OCI-LY3 (cell line): ENCODE measurements around the gene CRTC3.

Experiments used
- CTCF ChIP-seq: fragments of 200-600, 300-600 bp; sonication (generic); IDR thresholded peaks from 2 replicates; pipeline ENCODE4 v1.5.1; 2014; ENCODE audit warnings: antibody characterized with exemption, low read length, low read depth
- EZH2phosphoT487 ChIP-seq: fragments of 200-600 bp; shearing (Covaris generic); IDR thresholded peaks from 2 replicates; pipeline ENCODE4 v1.6.1; 2018; ENCODE audit warnings: antibody characterized with exemption, mixed run types, low read depth

DNA sequence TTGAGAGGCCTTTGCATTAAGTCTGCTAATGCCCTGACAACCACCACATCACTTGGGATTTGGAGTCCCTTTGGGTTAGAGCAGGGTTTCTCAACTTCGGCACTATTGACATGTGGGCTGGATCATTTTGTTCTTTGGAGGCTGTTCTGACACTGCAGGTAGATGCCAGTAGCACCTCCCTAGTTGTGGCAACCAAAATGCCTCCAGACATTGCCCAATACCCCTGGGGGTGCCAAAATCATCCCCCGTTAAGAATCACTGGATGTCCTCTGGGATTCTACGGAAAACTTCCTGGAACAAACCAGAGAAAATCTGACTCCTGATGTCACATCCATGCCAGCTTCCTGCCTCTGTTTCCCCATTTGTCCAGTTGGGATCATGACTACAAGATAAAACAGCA lies 150.2 kb downstream of the CRTC3 start:
- no peak for TF ChIP-seq CTCF
- no peak for TF ChIP-seq EZH2phosphoT487
